ENCODE measurements around the gene SIRPA.

Gene SIRPA

GRCh38 chr20:1870323-1870722 lies 24.9 kb upstream of the SIRPA start:
- TF ChIP-seq TCF12 (IDR thresholded peaks at IDR 0.05; ENCODE audit: low read depth) = no peak
- TF ChIP-seq, protein P1, sequence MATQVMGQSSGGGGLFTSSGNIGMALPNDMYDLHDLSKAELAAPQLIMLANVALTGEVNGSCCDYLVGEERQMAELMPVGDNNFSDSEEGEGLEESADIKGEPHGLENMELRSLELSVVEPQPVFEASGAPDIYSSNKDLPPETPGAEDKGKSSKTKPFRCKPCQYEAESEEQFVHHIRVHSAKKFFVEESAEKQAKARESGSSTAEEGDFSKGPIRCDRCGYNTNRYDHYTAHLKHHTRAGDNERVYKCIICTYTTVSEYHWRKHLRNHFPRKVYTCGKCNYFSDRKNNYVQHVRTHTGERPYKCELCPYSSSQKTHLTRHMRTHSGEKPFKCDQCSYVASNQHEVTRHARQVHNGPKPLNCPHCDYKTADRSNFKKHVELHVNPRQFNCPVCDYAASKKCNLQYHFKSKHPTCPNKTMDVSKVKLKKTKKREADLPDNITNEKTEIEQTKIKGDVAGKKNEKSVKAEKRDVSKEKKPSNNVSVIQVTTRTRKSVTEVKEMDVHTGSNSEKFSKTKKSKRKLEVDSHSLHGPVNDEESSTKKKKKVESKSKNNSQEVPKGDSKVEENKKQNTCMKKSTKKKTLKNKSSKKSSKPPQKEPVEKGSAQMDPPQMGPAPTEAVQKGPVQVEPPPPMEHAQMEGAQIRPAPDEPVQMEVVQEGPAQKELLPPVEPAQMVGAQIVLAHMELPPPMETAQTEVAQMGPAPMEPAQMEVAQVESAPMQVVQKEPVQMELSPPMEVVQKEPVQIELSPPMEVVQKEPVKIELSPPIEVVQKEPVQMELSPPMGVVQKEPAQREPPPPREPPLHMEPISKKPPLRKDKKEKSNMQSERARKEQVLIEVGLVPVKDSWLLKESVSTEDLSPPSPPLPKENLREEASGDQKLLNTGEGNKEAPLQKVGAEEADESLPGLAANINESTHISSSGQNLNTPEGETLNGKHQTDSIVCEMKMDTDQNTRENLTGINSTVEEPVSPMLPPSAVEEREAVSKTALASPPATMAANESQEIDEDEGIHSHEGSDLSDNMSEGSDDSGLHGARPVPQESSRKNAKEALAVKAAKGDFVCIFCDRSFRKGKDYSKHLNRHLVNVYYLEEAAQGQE (IDR thresholded peaks at IDR 0.05; ENCODE audit: low read depth) = no peak
- TF ChIP-seq, protein P2, sequence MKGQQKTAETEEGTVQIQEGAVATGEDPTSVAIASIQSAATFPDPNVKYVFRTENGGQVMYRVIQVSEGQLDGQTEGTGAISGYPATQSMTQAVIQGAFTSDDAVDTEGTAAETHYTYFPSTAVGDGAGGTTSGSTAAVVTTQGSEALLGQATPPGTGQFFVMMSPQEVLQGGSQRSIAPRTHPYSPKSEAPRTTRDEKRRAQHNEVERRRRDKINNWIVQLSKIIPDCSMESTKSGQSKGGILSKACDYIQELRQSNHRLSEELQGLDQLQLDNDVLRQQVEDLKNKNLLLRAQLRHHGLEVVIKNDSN (IDR thresholded peaks at IDR 0.05) = no peak
- no peak for TF ChIP-seq YY1 (IDR thresholded peaks at IDR 0.05; ENCODE audit: low read depth)
- TF ChIP-seq MAX (IDR thresholded peaks at IDR 0.05) = no peak
- no peak for TF ChIP-seq TAF1 (IDR thresholded peaks at IDR 0.05; ENCODE audit: low read depth)
- TF ChIP-seq RAD21 (IDR thresholded peaks at IDR 0.05; ENCODE audit: low read depth) = no peak
- no peak for TF ChIP-seq NFIC (IDR thresholded peaks at IDR 0.05)
- no peak for TF ChIP-seq CREB1 (IDR thresholded peaks at IDR 0.05; ENCODE audit: low read depth)
- TF ChIP-seq TEAD4 (IDR thresholded peaks at IDR 0.05) = no peak
- no peak for TF ChIP-seq CEBPB (IDR thresholded peaks at IDR 0.05)
- TF ChIP-seq EGR1 (IDR thresholded peaks at IDR 0.05) = no peak
- no peak for TF ChIP-seq ZBTB7A (IDR thresholded peaks at IDR 0.05; ENCODE audit: low read depth)
- no peak for TF ChIP-seq EP300 (IDR thresholded peaks at IDR 0.05; ENCODE audit: borderline replicate concordance)
- TF ChIP-seq FOXM1 (IDR thresholded peaks at IDR 0.05; ENCODE audit: borderline replicate concordance, low read depth) = no peak

GRCh38 chr20:1870792-1871550 lies 24.2 kb upstream of the SIRPA start:
- TF ChIP-seq CREB1 (IDR thresholded peaks at IDR 0.05; ENCODE audit: low read depth) = no peak
- TF ChIP-seq, protein P1 (IDR thresholded peaks at IDR 0.05; ENCODE audit: low read depth) = no peak
- no peak for TF ChIP-seq TAF1 (IDR thresholded peaks at IDR 0.05; ENCODE audit: low read depth)
- TF ChIP-seq EP300 (IDR thresholded peaks at IDR 0.05; ENCODE audit: borderline replicate concordance) = no peak
- TF ChIP-seq YY1 (IDR thresholded peaks at IDR 0.05; ENCODE audit: low read depth) = no peak
- TF ChIP-seq TEAD4 (IDR thresholded peaks at IDR 0.05) = no peak
- TF ChIP-seq ZBTB7A (IDR thresholded peaks at IDR 0.05; ENCODE audit: low read depth) = no peak
- no peak for TF ChIP-seq MAX (IDR thresholded peaks at IDR 0.05)
- TF ChIP-seq, protein P2 (IDR thresholded peaks at IDR 0.05) = no peak
- TF ChIP-seq NFIC (IDR thresholded peaks at IDR 0.05) = no peak
- no peak for TF ChIP-seq RAD21 (IDR thresholded peaks at IDR 0.05; ENCODE audit: low read depth)
- TF ChIP-seq FOXM1 (IDR thresholded peaks at IDR 0.05; ENCODE audit: borderline replicate concordance, low read depth) = no peak
- TF ChIP-seq EGR1 (IDR thresholded peaks at IDR 0.05) = no peak
- TF ChIP-seq TCF12 (IDR thresholded peaks at IDR 0.05; ENCODE audit: low read depth) = no peak
- TF ChIP-seq CEBPB (IDR thresholded peaks at IDR 0.05) = no peak

DNA sequence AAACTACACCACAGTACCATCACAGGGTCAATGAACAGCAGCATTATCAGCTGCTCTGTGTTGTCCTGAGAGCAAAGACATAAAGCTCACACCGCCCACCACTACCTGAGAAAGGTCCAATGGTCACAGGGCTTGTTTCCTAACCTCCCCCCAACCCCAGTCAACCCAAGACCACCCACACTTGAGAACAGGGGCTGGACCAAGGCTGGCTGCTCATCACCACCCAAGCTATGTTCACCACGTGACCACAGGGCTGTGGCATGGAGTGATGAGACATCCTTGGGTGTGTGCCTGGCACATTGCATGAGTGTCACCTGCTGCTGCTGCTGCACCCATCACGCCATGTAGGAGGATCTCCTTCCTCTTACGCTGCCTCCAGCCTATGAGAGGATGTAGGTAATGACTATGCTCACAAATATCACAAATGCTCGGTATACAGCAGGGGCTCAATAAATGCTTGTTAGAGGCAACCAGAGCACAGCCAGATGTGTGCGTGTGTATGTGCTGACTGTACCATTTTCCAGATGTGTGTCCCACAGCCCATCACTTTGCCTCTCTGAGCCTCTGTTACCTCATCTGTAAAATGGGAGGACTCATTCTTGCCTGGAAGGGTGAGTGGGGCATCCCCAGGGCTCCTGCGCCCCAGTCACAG lies 23.3 kb upstream of the SIRPA start:
- TF ChIP-seq EGR1 (IDR thresholded peaks at IDR 0.05) (no peak), TAF1 (IDR thresholded peaks at IDR 0.05; ENCODE audit: low read depth) (no peak), RAD21 (IDR thresholded peaks at IDR 0.05; ENCODE audit: low read depth) (no peak), TCF12 (IDR thresholded peaks at IDR 0.05; ENCODE audit: low read depth) (no peak), FOXM1 (IDR thresholded peaks at IDR 0.05; ENCODE audit: borderline replicate concordance, low read depth) (no peak), NFIC (IDR thresholded peaks at IDR 0.05) (no peak), CEBPB (IDR thresholded peaks at IDR 0.05) (no peak), TEAD4 (IDR thresholded peaks at IDR 0.05) (no peak), EP300 (IDR thresholded peaks at IDR 0.05; ENCODE audit: borderline replicate concordance) (no peak), YY1 (IDR thresholded peaks at IDR 0.05; ENCODE audit: low read depth) (no peak), ZBTB7A (IDR thresholded peaks at IDR 0.05; ENCODE audit: low read depth) (no peak), CREB1 (IDR thresholded peaks at IDR 0.05; ENCODE audit: low read depth) (no peak), MAX (IDR thresholded peaks at IDR 0.05) (no peak)
- TF ChIP-seq, protein P1 (IDR thresholded peaks at IDR 0.05; ENCODE audit: low read depth) = no peak
- TF ChIP-seq, protein P2 (IDR thresholded peaks at IDR 0.05) = no peak
